Ovary (tissue), 3 donors: Measurements from ENCODE around the gene MORF4L1.

Experiments used
- POLR2A ChIP-seq: fragments of 450-650 bp; IDR thresholded peaks from one replicate; pipeline ENCODE4 v1.6.1; 2017; ENCODE audit warnings: antibody characterized with exemption, mild to moderate bottlenecking, moderate library complexity
- TF ChIP-seq, protein P1 (sequence below), 3 donors: fragments of 450-650 bp in 2 of 3; fragments of 200-600 bp in 1 of 3; IDR thresholded peaks; one replicate each; pipeline versions ENCODE4 v1.5.1 to v1.8.0; 2016 to 2022; ENCODE audit warnings: antibody characterized with exemption in 3 of 3, mild to moderate bottlenecking in 1 of 3
- donor health status: DM: no; HTN: no; CAD: no.

DNA sequence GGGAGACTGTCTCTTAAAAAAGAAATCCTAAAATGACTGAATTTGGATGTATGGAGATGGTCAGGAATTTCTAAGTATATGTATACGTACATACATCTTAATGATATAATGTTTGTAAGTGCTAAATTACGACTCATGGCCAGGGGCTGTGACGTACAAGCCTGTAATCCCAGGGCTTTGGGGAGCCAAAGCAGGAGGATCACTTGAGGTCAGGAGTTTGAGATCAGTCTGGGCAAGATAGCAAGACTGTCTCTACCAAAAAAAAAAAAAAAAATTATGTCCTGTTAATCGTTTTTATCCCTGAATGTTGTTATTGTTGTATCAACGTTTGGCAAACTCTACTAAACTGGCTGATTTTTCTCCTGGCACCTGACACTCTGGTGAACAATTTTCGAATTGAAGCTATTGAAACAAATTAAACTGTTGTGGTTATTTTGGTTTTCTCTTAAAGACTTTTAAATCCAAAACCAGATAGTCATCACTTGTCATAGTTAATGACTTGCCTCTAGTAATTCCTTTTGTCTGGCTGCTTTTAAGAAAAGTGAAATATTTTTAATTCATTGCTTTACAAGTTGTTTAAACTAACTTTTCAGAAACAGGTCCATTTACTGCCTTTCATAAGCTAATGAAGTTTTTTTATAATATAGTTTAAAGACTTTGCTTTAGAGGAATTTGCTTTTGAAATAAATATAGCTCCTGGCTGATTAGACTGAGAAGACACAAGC is 7.0 kb downstream of the MORF4L1 start:
- TF ChIP-seq, protein P1, sequence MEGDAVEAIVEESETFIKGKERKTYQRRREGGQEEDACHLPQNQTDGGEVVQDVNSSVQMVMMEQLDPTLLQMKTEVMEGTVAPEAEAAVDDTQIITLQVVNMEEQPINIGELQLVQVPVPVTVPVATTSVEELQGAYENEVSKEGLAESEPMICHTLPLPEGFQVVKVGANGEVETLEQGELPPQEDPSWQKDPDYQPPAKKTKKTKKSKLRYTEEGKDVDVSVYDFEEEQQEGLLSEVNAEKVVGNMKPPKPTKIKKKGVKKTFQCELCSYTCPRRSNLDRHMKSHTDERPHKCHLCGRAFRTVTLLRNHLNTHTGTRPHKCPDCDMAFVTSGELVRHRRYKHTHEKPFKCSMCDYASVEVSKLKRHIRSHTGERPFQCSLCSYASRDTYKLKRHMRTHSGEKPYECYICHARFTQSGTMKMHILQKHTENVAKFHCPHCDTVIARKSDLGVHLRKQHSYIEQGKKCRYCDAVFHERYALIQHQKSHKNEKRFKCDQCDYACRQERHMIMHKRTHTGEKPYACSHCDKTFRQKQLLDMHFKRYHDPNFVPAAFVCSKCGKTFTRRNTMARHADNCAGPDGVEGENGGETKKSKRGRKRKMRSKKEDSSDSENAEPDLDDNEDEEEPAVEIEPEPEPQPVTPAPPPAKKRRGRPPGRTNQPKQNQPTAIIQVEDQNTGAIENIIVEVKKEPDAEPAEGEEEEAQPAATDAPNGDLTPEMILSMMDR (IDR thresholded peaks at IDR 0.05), result no peak
- TF ChIP-seq POLR2A, result no peak
